HepG2 (cell line): ENCODE data around the gene NOXO1. TPM values are rescaled to one million over a fixed set of nuclear protein-coding genes. Genes with fewer than 3 reads are reported as not detected.

ENCODE experiments used
- BRCA1 ChIP-seq: sonication (generic); formaldehyde crosslinking; IDR thresholded peaks from 2 replicates; pipeline ENCODE4 v1.4.0; 2020; ENCODE audit warnings: missing genetic modification reagents
- CSRNP2 ChIP-seq: sonication (generic); formaldehyde crosslinking; conservative IDR thresholded peaks from 2 replicates; pipeline ENCODE4 v1.8.0; 2022; ENCODE audit warnings: low read depth, missing genetic modification reagents
- KAT8 ChIP-seq: IDR thresholded peaks from 2 replicates; pipeline ENCODE4 v1.6.1; 2016; ENCODE audit warnings: missing genetic modification reagents, missing compliant biosample characterization
- KDM2A ChIP-seq: sonication (generic); formaldehyde crosslinking; IDR thresholded peaks from 2 replicates; pipeline ENCODE4 v1.4.0; 2020; ENCODE audit warnings: low read depth, missing genetic modification reagents, borderline replicate concordance
- POLR2A ChIP-seq, 2 experiments: IDR thresholded peaks; 2 replicates each; pipeline ENCODE4 v1.6.1; 2011; ENCODE audit warnings: low read depth in 2 of 2, low read length in 2 of 2, mild to moderate bottlenecking in 1 of 2, moderate library complexity in 1 of 2; ENCODE audit not compliant: insufficient read depth in 1 of 2
- POLR2G ChIP-seq: fragments of 200-400 bp; formaldehyde crosslinking; IDR thresholded peaks from 2 replicates; pipeline ENCODE4 v1.6.1; 2018; ENCODE audit warnings: mild to moderate bottlenecking, low read depth, low read length, moderate library complexity
- SRSF1 ChIP-seq: fragments of 200-400 bp; formaldehyde crosslinking; optimal IDR thresholded peaks from 2 replicates; pipeline ENCODE3; 2017; ENCODE audit warnings: mild to moderate bottlenecking, low read depth, low read length, moderate library complexity
- TFAP4 ChIP-seq: sonication (generic); IDR thresholded peaks from 2 replicates; pipeline ENCODE4 v1.6.1; 2016; ENCODE audit warnings: low read depth, borderline replicate concordance
- ZNF687 ChIP-seq: sonication (generic); formaldehyde crosslinking; IDR thresholded peaks from 2 replicates; pipeline ENCODE4 v1.5.1; 2020; ENCODE audit warnings: mild to moderate bottlenecking, missing genetic modification reagents, moderate library complexity
- polyA plus RNA-seq, 8 experiments: library from polyadenylated mRNA; depleted of rRNA in 3 of 8; stranded (reverse) in 7 of 8; unstranded in 1 of 8; fragments of >200 nt; fragmentation: Illumina TruSeq in 4 of 8; extraction: Trizol in 4 of 8; gene quantifications; 2 replicates each; pipeline versions ENCODE4 v1.2.1 to v1.2.3, GENCODE V29; 2011 to 2016; ENCODE audit warnings: low read depth in 4 of 8, missing spikeins in 1 of 8, mixed read lengths in 1 of 8; ENCODE audit not compliant: insufficient read depth in 1 of 8
- total RNA-seq, 5 experiments: library from RNA; depleted of rRNA; stranded (reverse); fragments of >200 nt; fragmentation: Illumina TruSeq; extraction: Trizol; gene quantifications; 2 replicates each; pipeline ENCODE4 v1.2.3, GENCODE V29; 2016; ENCODE audit warnings: low read depth in 1 of 5

Gene NOXO1
- total and polyA plus RNA-seq, 2 of the 13 experiments (the other 11 are each of a cell fraction or from before 2014, with no cell fraction given), result 0.69 to 1.4 TPM

- peak; percentile 23; the same call in 1 of the 2 replicates for TF ChIP-seq TFAP4
- peak; percentile 23 to 33; a peak in 2 of 4 replicates for TF ChIP-seq POLR2A (IDR thresholded peaks at IDR 0.05; ENCODE audit: insufficient read depth in 1 of 2, low read depth in 2 of 2, low read length in 2 of 2)
- peak; percentile 46 for TF ChIP-seq SRSF1
- TF ChIP-seq CSRNP2 (CRISPR knock-in tag), result no peak
- peak; percentile 6; the same call in 1 of the 2 replicates for TF ChIP-seq ZNF687 (CRISPR knock-in tag)
- TF ChIP-seq KDM2A (CRISPR knock-in tag), result peak; percentile 21; the same call in 1 of the 2 replicates
- no peak for TF ChIP-seq KAT8 (CRISPR knock-in tag)
- TF ChIP-seq POLR2G, result peak; percentile 49; the same call in 1 of the 2 replicates
- no peak for TF ChIP-seq BRCA1 (CRISPR knock-in tag)
Measured at GRCh38 chr16:1982013-1982433, 754 bp upstream of the NOXO1 start (continued).
